ENCODE data around the gene TAF1D.

- TF ChIP-seq, protein P1, sequence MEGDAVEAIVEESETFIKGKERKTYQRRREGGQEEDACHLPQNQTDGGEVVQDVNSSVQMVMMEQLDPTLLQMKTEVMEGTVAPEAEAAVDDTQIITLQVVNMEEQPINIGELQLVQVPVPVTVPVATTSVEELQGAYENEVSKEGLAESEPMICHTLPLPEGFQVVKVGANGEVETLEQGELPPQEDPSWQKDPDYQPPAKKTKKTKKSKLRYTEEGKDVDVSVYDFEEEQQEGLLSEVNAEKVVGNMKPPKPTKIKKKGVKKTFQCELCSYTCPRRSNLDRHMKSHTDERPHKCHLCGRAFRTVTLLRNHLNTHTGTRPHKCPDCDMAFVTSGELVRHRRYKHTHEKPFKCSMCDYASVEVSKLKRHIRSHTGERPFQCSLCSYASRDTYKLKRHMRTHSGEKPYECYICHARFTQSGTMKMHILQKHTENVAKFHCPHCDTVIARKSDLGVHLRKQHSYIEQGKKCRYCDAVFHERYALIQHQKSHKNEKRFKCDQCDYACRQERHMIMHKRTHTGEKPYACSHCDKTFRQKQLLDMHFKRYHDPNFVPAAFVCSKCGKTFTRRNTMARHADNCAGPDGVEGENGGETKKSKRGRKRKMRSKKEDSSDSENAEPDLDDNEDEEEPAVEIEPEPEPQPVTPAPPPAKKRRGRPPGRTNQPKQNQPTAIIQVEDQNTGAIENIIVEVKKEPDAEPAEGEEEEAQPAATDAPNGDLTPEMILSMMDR (IDR thresholded peaks at IDR 0.05; ENCODE audit: poor library complexity, severe bottlenecking): no peak
- no peak for TF ChIP-seq POLR2AphosphoS5 (IDR thresholded peaks at IDR 0.05)
- no peak for TF ChIP-seq EZH2 (IDR thresholded peaks at IDR 0.05; ENCODE audit: borderline replicate concordance, insufficient read depth, low read length, poor library complexity, severe bottlenecking)
- TF ChIP-seq EP300 (conservative IDR thresholded peaks at IDR 0.05; ENCODE audit: poor library complexity, severe bottlenecking): no peak
Observed at GRCh38 chr11:93734427-93735222, 6.7 kb downstream of the TAF1D start.
